HepG2 (cell line): Measurements from ENCODE around the gene BARX2. TPM values are rescaled to one million over a fixed set of nuclear protein-coding genes. Genes with fewer than 3 reads are reported as not detected.

ENCODE experiments used
- ATAC-seq: fragments of 200-7000 bp; cut with Tn5 transposase; 3 replicates; pipeline ENCODE4 v1.9.1; 2020; ENCODE audit warnings: mild to moderate bottlenecking, moderate library complexity
- BruUV-seq: library from RNA; stranded (reverse); fragments of 400-500 nt; replicated peaks from 2 replicates; lab custom pipeline; 2021; lab: Mats Ljungman, UMichigan
- CTCF ChIA-PET: fragments of 300-600 bp; formaldehyde crosslinking; extraction: SDS; loops from one replicate; lab custom pipeline; 2021; ENCODE audit warnings: low total read pairs, inconsistent platforms, low intra/inter-chr PET ratio; lab: Yijun Ruan, JAX
- POLR2A ChIA-PET: fragments of 350-600 bp; sonication (Branson Sonifier 250); formaldehyde crosslinking; loops from one replicate; lab custom pipeline; 2020; ENCODE audit warnings: antibody characterized with exemption, inconsistent platforms; lab: Yijun Ruan, JAX
- DNase-seq: peaks from one replicate; pipeline ENCODE4 v3.0.0-alpha.2; 2015; ENCODE audit warnings: low spot score
- FAIRE-seq: peaks from 3 replicates; lab custom pipeline; 2011; peaks lifted over from hg19 to GRCh38; lab: Jason Lieb, UNC
- H2AFZ ChIP-seq: one replicate; pipeline ENCODE4 v1.6.1; 2011; ENCODE audit warnings: low read length, inconsistent platforms
- H3K27ac ChIP-seq: fragments of 300-600 bp; 3 replicates; pipeline ENCODE4 v1.8.0; 2011; ENCODE audit warnings: mixed run types, mild to moderate bottlenecking, mixed read lengths, low read length, inconsistent platforms; ENCODE audit not compliant: insufficient read depth; ENCODE audit errors: extremely low read length
- H3K27me3 ChIP-seq, 2 experiments: fragments of 200-600 bp in 1 of 2; 2 replicates in 1 of 2; 3 replicates in 1 of 2; pipeline versions ENCODE4 v1.6.0 to v1.8.0; 2011; ENCODE audit warnings: low read length in 2 of 2, mild to moderate bottlenecking in 2 of 2, moderate library complexity in 2 of 2, inconsistent platforms in 1 of 2; ENCODE audit not compliant: insufficient read depth in 2 of 2, control insufficient read depth in 1 of 2
- H3K36me3 ChIP-seq, 2 experiments: fragments of 200-600 bp in 1 of 2; replicated peaks in 1 of 2; 2 replicates in 1 of 2; 3 replicates in 1 of 2; pipeline versions ENCODE4 v1.5.1 to v1.8.0; 2011; ENCODE audit warnings: low read length in 2 of 2, inconsistent platforms in 1 of 2; ENCODE audit not compliant: insufficient read depth in 2 of 2, control insufficient read depth in 1 of 2
- H3K4me1 ChIP-seq: 2 replicates; pipeline ENCODE4 v1.5.1; 2012; ENCODE audit warnings: low read length, inconsistent platforms; ENCODE audit not compliant: insufficient read depth
- H3K4me2 ChIP-seq: 2 replicates; pipeline ENCODE4 v1.6.0; 2011; ENCODE audit warnings: low read depth, low read length, inconsistent platforms
- H3K4me3 ChIP-seq, 3 experiments: fragments of 200-600 bp in 1 of 3; sonication (generic), shearing (Covaris generic) in 1 of 3; replicated peaks in 1 of 3; 2 replicates each; pipeline ENCODE4 v1.5.1; 2011 to 2016; ENCODE audit warnings: low read length in 3 of 3, inconsistent platforms in 2 of 3, low read depth in 2 of 3, mild to moderate bottlenecking in 2 of 3, control low read depth in 1 of 3, mixed read lengths in 1 of 3; ENCODE audit not compliant: insufficient read depth in 1 of 3
- H3K79me2 ChIP-seq: one replicate; pipeline ENCODE4 v1.6.1; 2011; ENCODE audit warnings: low read length, inconsistent platforms; ENCODE audit not compliant: insufficient read depth
- H3K9ac ChIP-seq: 2 replicates; pipeline ENCODE4 v1.6.0; 2011; ENCODE audit warnings: mild to moderate bottlenecking, low read depth, low read length, inconsistent platforms; ENCODE audit not compliant: insufficient read depth
- H3K9me3 ChIP-seq: 2 replicates; pipeline ENCODE4 v1.5.1; 2012; ENCODE audit warnings: mild to moderate bottlenecking, low read length
- H4K20me1 ChIP-seq: 2 replicates; pipeline ENCODE4 v1.6.0; 2011; ENCODE audit warnings: inconsistent platforms, mild to moderate bottlenecking, low read length, moderate library complexity; ENCODE audit not compliant: insufficient read depth
- CBX1 ChIP-seq: IDR thresholded peaks from one replicate; pipeline ENCODE4 v1.6.1; 2016; ENCODE audit warnings: antibody characterized with exemption, low read depth
- HOXA5 ChIP-seq: sonication (generic); formaldehyde crosslinking; IDR thresholded peaks from 2 replicates; pipeline ENCODE4 v1.4.0; 2020; ENCODE audit warnings: missing genetic modification reagents
- JDP2 ChIP-seq: sonication (generic); formaldehyde crosslinking; IDR thresholded peaks from 2 replicates; pipeline ENCODE4 v1.8.1; 2022; ENCODE audit warnings: missing genetic modification reagents, borderline replicate concordance
- MED13 ChIP-seq: sonication (generic); formaldehyde crosslinking; IDR thresholded peaks from 2 replicates; pipeline ENCODE4 v1.5.0; 2020; ENCODE audit warnings: missing genetic modification reagents
- SP4 ChIP-seq: sonication (generic); formaldehyde crosslinking; IDR thresholded peaks from 2 replicates; pipeline ENCODE4 v1.8.1; 2023; ENCODE audit warnings: mild to moderate bottlenecking, missing genetic modification reagents
- SSRP1 ChIP-seq: IDR thresholded peaks from 2 replicates; pipeline ENCODE4 v1.6.1; 2016; ENCODE audit warnings: control low read depth
- TBX2 ChIP-seq: sonication (generic); formaldehyde crosslinking; IDR thresholded peaks from 2 replicates; pipeline ENCODE4 v1.5.0; 2020; ENCODE audit warnings: missing genetic modification reagents, mild to moderate bottlenecking, borderline replicate concordance
- THAP11 ChIP-seq: IDR thresholded peaks from 2 replicates; pipeline ENCODE4 v1.6.1; 2016; ENCODE audit warnings: missing biosample characterization, missing genetic modification reagents
- ZNF234 ChIP-seq: sonication (generic); formaldehyde crosslinking; conservative IDR thresholded peaks from 2 replicates; pipeline ENCODE4 v1.5.1; 2020; ENCODE audit warnings: mild to moderate bottlenecking, missing genetic modification reagents
- ZNF724P ChIP-seq: sonication (generic); formaldehyde crosslinking; IDR thresholded peaks from 2 replicates; pipeline ENCODE4 v1.8.0; 2022; ENCODE audit warnings: missing genetic modification reagents, borderline replicate concordance
- WGBS: methylation state at CpG from one replicate; pipeline ENCODE4 v1.1.6; 2017; ENCODE audit warnings: low lambda C conversion rate; 5-methylcytosine and 5-hydroxymethylcytosine counted together
- in situ Hi-C: cut with HindIII; loops from 2 replicates; pipeline ENCODE4 v1.10.0; 2017; ENCODE audit warnings: low pct_unique_long_range_greater_than_20kb; ENCODE audit not compliant: extremely low pct_ligation_motif_present
- intact Hi-C: fragments of 100-400 bp; cut with micrococcal nuclease; formaldehyde crosslinking; loops from one replicate; pipeline ENCODE4 v1.10.0; 2022; ENCODE audit not compliant: unreplicated experiment
- polyA plus RNA-seq, 8 experiments: library from polyadenylated mRNA; depleted of rRNA in 3 of 8; stranded (reverse) in 7 of 8; unstranded in 1 of 8; fragments of >200 nt; fragmentation: Illumina TruSeq in 4 of 8; extraction: Trizol in 4 of 8; gene quantifications; 2 replicates each; pipeline versions ENCODE4 v1.2.1 to v1.2.3, GENCODE V29; 2011 to 2016; ENCODE audit warnings: low read depth in 4 of 8, missing spikeins in 1 of 8, mixed read lengths in 1 of 8; ENCODE audit not compliant: insufficient read depth in 1 of 8
- total RNA-seq, 5 experiments: library from RNA; depleted of rRNA; stranded (reverse); fragments of >200 nt; fragmentation: Illumina TruSeq; extraction: Trizol; gene quantifications; 2 replicates each; pipeline ENCODE4 v1.2.3, GENCODE V29; 2016; ENCODE audit warnings: low read depth in 1 of 5
- TF ChIP-seq, protein P1 (sequence below): sonication (generic); formaldehyde crosslinking; IDR thresholded peaks from 2 replicates; pipeline ENCODE4 v1.4.0; 2020; ENCODE audit warnings: low read depth, missing genetic modification reagents
- TF ChIP-seq, protein P2 (sequence below), 2 experiments: sonication (generic) in 1 of 2; formaldehyde crosslinking in 1 of 2; IDR thresholded peaks; 2 replicates each; pipeline versions ENCODE4 v1.5.1 to v1.6.1; 2011 to 2020; ENCODE audit warnings: borderline replicate concordance in 1 of 2, low read depth in 1 of 2, low read length in 1 of 2, mild to moderate bottlenecking in 1 of 2, missing genetic modification reagents in 1 of 2, moderate library complexity in 1 of 2
- TF ChIP-seq, protein P3 (sequence below): sonication (generic); formaldehyde crosslinking; IDR thresholded peaks from 2 replicates; pipeline ENCODE4 v1.5.0; 2020; ENCODE audit warnings: mild to moderate bottlenecking, missing genetic modification reagents
- TF ChIP-seq, protein P4 (sequence below): sonication (generic); formaldehyde crosslinking; IDR thresholded peaks from 2 replicates; pipeline ENCODE4 v1.4.0; 2020; ENCODE audit warnings: missing genetic modification reagents

The BARX2 gene
- total and polyA plus RNA-seq, 2 of the 13 experiments (the other 11 are each of a cell fraction or from before 2014, with no cell fraction given) = not detected

DNA sequence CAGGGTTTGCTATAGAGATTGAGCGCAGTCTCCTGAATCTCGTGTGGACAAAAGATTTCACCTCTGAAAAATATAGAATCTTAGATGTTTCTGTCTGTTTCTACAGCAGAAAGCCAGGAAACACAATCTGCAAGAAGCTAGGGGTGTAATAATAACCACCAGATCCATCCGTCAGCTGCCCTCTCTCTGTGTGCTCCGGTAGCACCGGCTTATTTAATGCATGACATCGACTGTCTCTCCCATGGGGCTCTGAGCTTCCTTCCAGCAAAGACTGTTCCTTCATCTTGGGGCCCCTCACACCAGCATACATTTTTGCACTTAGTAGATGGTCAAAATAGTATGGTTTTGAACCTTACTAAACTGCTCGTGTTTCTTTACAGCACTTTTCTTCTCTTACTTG is 20.2 kb downstream of the BARX2 start (continued):
- TF ChIP-seq ZNF234 (CRISPR knock-in tag) (no peak), HOXA5 (CRISPR knock-in tag) (no peak)
- TF ChIP-seq, protein P1, sequence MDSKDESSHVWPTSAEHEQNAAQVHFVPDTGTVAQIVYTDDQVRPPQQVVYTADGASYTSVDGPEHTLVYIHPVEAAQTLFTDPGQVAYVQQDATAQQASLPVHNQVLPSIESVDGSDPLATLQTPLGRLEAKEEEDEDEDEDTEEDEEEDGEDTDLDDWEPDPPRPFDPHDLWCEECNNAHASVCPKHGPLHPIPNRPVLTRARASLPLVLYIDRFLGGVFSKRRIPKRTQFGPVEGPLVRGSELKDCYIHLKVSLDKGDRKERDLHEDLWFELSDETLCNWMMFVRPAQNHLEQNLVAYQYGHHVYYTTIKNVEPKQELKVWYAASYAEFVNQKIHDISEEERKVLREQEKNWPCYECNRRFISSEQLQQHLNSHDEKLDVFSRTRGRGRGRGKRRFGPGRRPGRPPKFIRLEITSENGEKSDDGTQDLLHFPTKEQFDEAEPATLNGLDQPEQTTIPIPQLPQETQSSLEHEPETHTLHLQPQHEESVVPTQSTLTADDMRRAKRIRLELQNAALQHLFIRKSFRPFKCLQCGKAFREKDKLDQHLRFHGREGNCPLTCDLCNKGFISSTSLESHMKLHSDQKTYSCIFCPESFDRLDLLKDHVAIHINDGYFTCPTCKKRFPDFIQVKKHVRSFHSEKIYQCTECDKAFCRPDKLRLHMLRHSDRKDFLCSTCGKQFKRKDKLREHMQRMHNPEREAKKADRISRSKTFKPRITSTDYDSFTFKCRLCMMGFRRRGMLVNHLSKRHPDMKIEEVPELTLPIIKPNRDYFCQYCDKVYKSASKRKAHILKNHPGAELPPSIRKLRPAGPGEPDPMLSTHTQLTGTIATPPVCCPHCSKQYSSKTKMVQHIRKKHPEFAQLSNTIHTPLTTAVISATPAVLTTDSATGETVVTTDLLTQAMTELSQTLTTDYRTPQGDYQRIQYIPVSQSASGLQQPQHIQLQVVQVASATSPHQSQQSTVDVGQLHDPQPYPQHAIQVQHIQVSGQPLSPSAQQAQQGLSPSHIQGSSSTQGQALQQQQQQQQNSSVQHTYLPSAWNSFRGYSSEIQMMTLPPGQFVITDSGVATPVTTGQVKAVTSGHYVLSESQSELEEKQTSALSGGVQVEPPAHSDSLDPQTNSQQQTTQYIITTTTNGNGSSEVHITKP (CRISPR knock-in tag) = no peak

DNA sequence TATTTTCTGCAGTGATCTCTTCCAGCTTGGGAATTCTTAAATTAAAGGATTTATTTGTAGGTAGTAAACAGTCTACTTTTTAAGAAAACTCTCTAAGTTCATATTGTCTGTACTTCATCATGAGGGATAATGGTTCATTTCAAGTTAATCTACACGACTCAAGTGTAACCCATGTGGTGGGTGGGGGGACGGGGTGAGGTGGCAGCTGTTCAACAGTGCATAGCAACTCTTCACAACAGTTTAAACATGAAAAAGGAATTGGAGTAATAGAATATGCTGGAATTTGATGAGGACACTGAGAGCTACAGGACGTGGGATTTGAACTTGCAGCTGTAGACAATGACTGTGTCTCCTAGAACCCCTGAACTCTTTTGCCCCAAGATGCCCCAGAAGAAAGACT is 20.8 kb downstream of the BARX2 start:
- Histone ChIP-seq H3K4me1 (peaks cover 26% of the 10 kb centered on the region), H3K79me2 (no peaks in the 10 kb centered on the region)
- WGBS = 4% methylated on average over 3 of the region's 3 CpGs
- TF ChIP-seq MED13 (CRISPR knock-in tag) (no peak), ZNF724P (CRISPR knock-in tag) (no peak), SP4 (CRISPR knock-in tag) (no peak), SSRP1 (no peak), THAP11 (CRISPR knock-in tag) (no peak), JDP2 (CRISPR knock-in tag) (no peak), TBX2 (CRISPR knock-in tag) (no peak), CBX1 (no peak)
- TF ChIP-seq, protein P2, sequence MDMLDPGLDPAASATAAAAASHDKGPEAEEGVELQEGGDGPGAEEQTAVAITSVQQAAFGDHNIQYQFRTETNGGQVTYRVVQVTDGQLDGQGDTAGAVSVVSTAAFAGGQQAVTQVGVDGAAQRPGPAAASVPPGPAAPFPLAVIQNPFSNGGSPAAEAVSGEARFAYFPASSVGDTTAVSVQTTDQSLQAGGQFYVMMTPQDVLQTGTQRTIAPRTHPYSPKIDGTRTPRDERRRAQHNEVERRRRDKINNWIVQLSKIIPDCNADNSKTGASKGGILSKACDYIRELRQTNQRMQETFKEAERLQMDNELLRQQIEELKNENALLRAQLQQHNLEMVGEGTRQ (IDR thresholded peaks at IDR 0.05; ENCODE audit: low read depth, low read length) = no peak
- TF ChIP-seq, protein P2 (CRISPR knock-in tag; IDR thresholded peaks at IDR 0.05; ENCODE audit: borderline replicate concordance) = no peak
- TF ChIP-seq, protein P3, sequence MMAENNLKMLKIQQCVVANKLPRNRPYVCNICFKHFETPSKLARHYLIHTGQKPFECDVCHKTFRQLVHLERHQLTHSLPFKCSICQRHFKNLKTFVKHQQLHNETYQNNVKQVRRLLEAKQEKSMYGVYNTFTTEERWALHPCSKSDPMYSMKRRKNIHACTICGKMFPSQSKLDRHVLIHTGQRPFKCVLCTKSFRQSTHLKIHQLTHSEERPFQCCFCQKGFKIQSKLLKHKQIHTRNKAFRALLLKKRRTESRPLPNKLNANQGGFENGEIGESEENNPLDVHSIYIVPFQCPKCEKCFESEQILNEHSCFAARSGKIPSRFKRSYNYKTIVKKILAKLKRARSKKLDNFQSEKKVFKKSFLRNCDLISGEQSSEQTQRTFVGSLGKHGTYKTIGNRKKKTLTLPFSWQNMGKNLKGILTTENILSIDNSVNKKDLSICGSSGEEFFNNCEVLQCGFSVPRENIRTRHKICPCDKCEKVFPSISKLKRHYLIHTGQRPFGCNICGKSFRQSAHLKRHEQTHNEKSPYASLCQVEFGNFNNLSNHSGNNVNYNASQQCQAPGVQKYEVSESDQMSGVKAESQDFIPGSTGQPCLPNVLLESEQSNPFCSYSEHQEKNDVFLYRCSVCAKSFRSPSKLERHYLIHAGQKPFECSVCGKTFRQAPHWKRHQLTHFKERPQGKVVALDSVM (CRISPR knock-in tag) = no peak
- TF ChIP-seq, protein P4, sequence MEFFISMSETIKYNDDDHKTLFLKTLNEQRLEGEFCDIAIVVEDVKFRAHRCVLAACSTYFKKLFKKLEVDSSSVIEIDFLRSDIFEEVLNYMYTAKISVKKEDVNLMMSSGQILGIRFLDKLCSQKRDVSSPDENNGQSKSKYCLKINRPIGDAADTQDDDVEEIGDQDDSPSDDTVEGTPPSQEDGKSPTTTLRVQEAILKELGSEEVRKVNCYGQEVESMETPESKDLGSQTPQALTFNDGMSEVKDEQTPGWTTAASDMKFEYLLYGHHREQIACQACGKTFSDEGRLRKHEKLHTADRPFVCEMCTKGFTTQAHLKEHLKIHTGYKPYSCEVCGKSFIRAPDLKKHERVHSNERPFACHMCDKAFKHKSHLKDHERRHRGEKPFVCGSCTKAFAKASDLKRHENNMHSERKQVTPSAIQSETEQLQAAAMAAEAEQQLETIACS (CRISPR knock-in tag) = no peak
- TF ChIP-seq, all 625 proteins: peak for 0
- Histone ChIP-seq H3K9ac (no peak overlapping the region), H3K27ac (no peak overlapping the region), H3K4me3 (no peak overlapping the region), H3K4me2 (no peak overlapping the region), H3K36me3 (no peaks in the 10 kb centered on the region), H2AFZ (no peak overlapping the region), H4K20me1 (no peaks in the 10 kb centered on the region), H3K9me3 (no peaks in the 10 kb centered on the region), H3K27me3 (peaks cover 0 to 32% of the 10 kb centered on the region in 2 experiments; a peak in 2 of 5 replicates)
- intact Hi-C loops (no loop called here), in situ Hi-C loops (no loop called here)
- ChIA-PET POLR2A (no interaction called here), CTCF (no interaction called here)
- no TSS peak for BruUV-seq
- FAIRE-seq (no peak), DNase-seq (no peak), ATAC-seq (no peak)
